ENCODE data around the gene ARIH1.

Gene ARIH1

DNA sequence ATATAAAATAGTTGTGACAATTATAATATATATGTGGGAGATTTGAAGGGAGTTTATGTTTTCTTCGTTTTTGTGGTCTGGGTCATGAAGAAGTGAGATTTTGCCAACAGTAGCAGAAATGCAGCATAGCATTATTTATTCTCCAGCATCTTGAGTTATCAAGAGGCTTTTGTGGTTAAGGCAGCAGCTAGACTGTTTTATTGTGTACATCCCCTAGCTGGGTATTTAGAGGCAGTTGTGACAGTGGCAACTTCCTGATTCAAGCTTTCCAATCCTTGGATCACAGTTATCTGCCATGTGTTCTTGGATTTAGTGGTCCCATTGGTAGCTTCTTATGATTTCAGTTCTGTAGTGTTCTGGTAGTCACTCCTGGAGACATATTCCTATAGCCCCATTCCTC lies 29.0 kb downstream of the ARIH1 start:
- Histone ChIP-seq H3K4me1 (ENCODE audit: control insufficient read depth, insufficient read depth, low read length) (no peaks in the 10 kb centered on the region), H3K9me3 (ENCODE audit: control insufficient read depth, insufficient read depth, low read length) (no peaks in the 10 kb centered on the region), H3K36me3 (ENCODE audit: control insufficient read depth, insufficient read depth, low read length) (peaks cover 14% of the 10 kb centered on the region), H3K27ac (ENCODE audit: low read depth, low read length) (no peak overlapping the region), H3K27me3 (ENCODE audit: control insufficient read depth, insufficient read depth, low read length) (no peaks in the 10 kb centered on the region), H3K4me3 (ENCODE audit: low read depth, low read length) (no peak overlapping the region), H3K9ac (ENCODE audit: low read depth, low read length) (no peak overlapping the region)

- no peaks in the 10 kb centered on the region for H3K27me3 ChIP-seq (ENCODE audit: control insufficient read depth, insufficient read depth, low read length)
- H3K9ac ChIP-seq (ENCODE audit: low read depth, low read length), result no peak overlapping the region
- H3K27ac ChIP-seq (ENCODE audit: low read depth, low read length), result no peak overlapping the region
Observed at GRCh38 chr15:72507402-72508092, 33.4 kb downstream of the ARIH1 start.

GRCh38 chr15:72509484-72509883 lies 35.4 kb downstream of the ARIH1 start:
- Histone ChIP-seq H3K9me3 (ENCODE audit: control insufficient read depth, insufficient read depth, low read length) (no peaks in the 10 kb centered on the region), H3K4me1 (ENCODE audit: control insufficient read depth, insufficient read depth, low read length) (no peaks in the 10 kb centered on the region), H3K27me3 (ENCODE audit: control insufficient read depth, insufficient read depth, low read length) (no peaks in the 10 kb centered on the region), H3K9ac (ENCODE audit: low read depth, low read length) (no peak overlapping the region), H3K4me3 (ENCODE audit: low read depth, low read length) (no peak overlapping the region), H3K27ac (ENCODE audit: low read depth, low read length) (no peak overlapping the region), H3K36me3 (ENCODE audit: control insufficient read depth, insufficient read depth, low read length) (no peaks in the 10 kb centered on the region)

More at GRCh38 chr15:72507402-72508092, 33.4 kb downstream of the ARIH1 start:
- no peaks in the 10 kb centered on the region for H3K4me1 ChIP-seq (ENCODE audit: control insufficient read depth, insufficient read depth, low read length)
- no peaks in the 10 kb centered on the region for H3K9me3 ChIP-seq (ENCODE audit: control insufficient read depth, insufficient read depth, low read length)
- H3K4me3 ChIP-seq (ENCODE audit: low read depth, low read length), result no peak overlapping the region
- H3K36me3 ChIP-seq (ENCODE audit: control insufficient read depth, insufficient read depth, low read length), result no peaks in the 10 kb centered on the region

- H3K36me3 ChIP-seq (ENCODE audit: control insufficient read depth, insufficient read depth, low read length), result no peaks in the 10 kb centered on the region
- H3K9me3 ChIP-seq (ENCODE audit: control insufficient read depth, insufficient read depth, low read length), result no peaks in the 10 kb centered on the region
- H3K4me3 ChIP-seq (ENCODE audit: low read depth, low read length), result no peak overlapping the region
- no peaks in the 10 kb centered on the region for H3K27me3 ChIP-seq (ENCODE audit: control insufficient read depth, insufficient read depth, low read length)
- no peak overlapping the region for H3K27ac ChIP-seq (ENCODE audit: low read depth, low read length)
- no peak overlapping the region for H3K9ac ChIP-seq (ENCODE audit: low read depth, low read length)
- no peaks in the 10 kb centered on the region for H3K4me1 ChIP-seq (ENCODE audit: control insufficient read depth, insufficient read depth, low read length)
Observed at GRCh38 chr15:72511536-72511935, 37.4 kb downstream of the ARIH1 start.

- Histone ChIP-seq H3K36me3 (ENCODE audit: control insufficient read depth, insufficient read depth, low read length) (peaks cover 9% of the 10 kb centered on the region; the same call in 1 of the 2 replicates), H3K27me3 (ENCODE audit: control insufficient read depth, insufficient read depth, low read length) (no peaks in the 10 kb centered on the region), H3K4me1 (ENCODE audit: control insufficient read depth, insufficient read depth, low read length) (no peaks in the 10 kb centered on the region), H3K9me3 (ENCODE audit: control insufficient read depth, insufficient read depth, low read length) (no peaks in the 10 kb centered on the region), H3K4me3 (ENCODE audit: low read depth, low read length) (no peak overlapping the region), H3K27ac (ENCODE audit: low read depth, low read length) (no peak overlapping the region), H3K9ac (ENCODE audit: low read depth, low read length) (no peak overlapping the region)
Observed at GRCh38 chr15:72515591-72516389, 41.7 kb downstream of the ARIH1 start.

DNA sequence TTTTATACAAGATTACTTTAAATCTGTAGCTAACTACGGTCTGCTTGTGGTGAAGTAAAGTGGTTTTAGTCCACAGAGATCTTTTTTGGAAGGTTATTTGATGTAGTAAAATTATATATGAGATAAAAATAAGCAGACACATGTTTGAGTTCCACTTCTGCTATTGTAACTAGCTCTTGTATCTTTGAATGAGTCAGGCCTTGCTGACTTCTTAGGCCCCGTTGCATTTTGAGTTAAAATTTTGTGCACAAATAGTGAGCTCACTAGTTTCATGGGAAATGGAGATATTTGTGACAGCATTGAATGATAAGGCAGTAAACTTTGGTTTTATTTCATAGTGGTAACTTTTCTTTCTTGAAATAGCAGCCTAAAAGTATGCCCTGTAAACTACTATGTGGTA lies 42.6 kb downstream of the ARIH1 start:
- Histone ChIP-seq H3K4me1 (ENCODE audit: control insufficient read depth, insufficient read depth, low read length) (no peaks in the 10 kb centered on the region), H3K9ac (ENCODE audit: low read depth, low read length) (no peak overlapping the region), H3K27me3 (ENCODE audit: control insufficient read depth, insufficient read depth, low read length) (no peaks in the 10 kb centered on the region), H3K27ac (ENCODE audit: low read depth, low read length) (no peak overlapping the region), H3K4me3 (ENCODE audit: low read depth, low read length) (no peak overlapping the region), H3K36me3 (ENCODE audit: control insufficient read depth, insufficient read depth, low read length) (peaks cover 11% of the 10 kb centered on the region; the same call in 1 of the 2 replicates), H3K9me3 (ENCODE audit: control insufficient read depth, insufficient read depth, low read length) (no peaks in the 10 kb centered on the region)

DNA sequence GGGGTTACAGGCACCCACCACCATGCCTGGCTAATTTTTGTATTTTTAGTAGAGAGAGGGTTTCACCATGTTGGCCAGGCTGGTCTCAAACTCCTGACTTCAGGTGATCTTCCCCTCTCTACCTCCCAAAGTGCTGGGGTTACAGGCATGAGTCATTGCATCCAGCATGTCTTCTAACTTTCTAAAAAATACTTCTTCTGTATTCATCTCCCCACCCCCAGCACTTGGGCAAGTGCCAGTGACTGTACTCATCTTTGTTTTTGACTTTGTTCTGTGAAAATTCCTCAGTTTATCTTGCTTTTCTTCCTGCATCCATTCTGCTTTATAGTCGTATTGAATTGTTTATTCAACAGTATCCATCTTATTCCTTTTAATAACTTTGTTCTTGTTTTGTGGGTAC lies 47.6 kb downstream of the ARIH1 start:
- Histone ChIP-seq H3K4me3 (ENCODE audit: low read depth, low read length) (no peak overlapping the region), H3K9ac (ENCODE audit: low read depth, low read length) (no peak overlapping the region), H3K9me3 (ENCODE audit: control insufficient read depth, insufficient read depth, low read length) (no peaks in the 10 kb centered on the region), H3K36me3 (ENCODE audit: control insufficient read depth, insufficient read depth, low read length) (peaks cover 33% of the 10 kb centered on the region; the same call in 1 of the 2 replicates), H3K27me3 (ENCODE audit: control insufficient read depth, insufficient read depth, low read length) (no peaks in the 10 kb centered on the region), H3K27ac (ENCODE audit: low read depth, low read length) (no peak overlapping the region), H3K4me1 (ENCODE audit: control insufficient read depth, insufficient read depth, low read length) (no peaks in the 10 kb centered on the region)

DNA sequence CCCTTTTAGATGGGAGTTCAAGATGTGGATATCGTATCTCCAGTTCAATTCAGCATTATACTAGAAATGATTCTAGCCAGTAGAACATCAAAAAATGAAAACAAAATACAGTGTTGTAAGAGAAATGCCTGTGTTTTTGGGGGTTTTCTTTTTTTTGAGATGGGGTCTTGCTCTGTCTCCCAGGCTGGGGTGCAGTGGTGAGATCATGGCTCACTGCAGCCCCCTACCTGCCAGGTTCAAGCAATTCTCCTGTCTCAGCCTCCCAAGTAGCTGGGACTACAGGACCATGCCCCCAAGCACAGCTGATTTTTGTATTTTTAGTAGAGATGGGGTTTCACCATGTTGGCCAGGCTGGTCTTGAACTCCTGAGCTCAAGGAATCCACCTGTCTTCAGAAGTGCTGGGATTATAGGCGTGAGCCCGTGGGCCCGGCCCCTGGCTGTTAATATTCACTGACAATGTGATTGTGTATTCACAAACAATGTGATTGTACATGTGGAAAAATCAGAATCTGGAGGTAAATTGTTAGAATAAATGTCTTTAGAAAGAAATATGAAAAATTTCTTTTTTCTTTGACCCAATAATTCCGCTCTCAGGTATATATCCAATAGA lies 59.0 kb downstream of the ARIH1 start:
- Histone ChIP-seq H3K36me3 (ENCODE audit: control insufficient read depth, insufficient read depth, low read length) (no peaks in the 10 kb centered on the region), H3K9me3 (ENCODE audit: control insufficient read depth, insufficient read depth, low read length) (no peaks in the 10 kb centered on the region), H3K27me3 (ENCODE audit: control insufficient read depth, insufficient read depth, low read length) (no peaks in the 10 kb centered on the region), H3K4me1 (ENCODE audit: control insufficient read depth, insufficient read depth, low read length) (no peaks in the 10 kb centered on the region), H3K4me3 (ENCODE audit: low read depth, low read length) (no peak overlapping the region), H3K9ac (ENCODE audit: low read depth, low read length) (no peak overlapping the region), H3K27ac (ENCODE audit: low read depth, low read length) (no peak overlapping the region)

DNA sequence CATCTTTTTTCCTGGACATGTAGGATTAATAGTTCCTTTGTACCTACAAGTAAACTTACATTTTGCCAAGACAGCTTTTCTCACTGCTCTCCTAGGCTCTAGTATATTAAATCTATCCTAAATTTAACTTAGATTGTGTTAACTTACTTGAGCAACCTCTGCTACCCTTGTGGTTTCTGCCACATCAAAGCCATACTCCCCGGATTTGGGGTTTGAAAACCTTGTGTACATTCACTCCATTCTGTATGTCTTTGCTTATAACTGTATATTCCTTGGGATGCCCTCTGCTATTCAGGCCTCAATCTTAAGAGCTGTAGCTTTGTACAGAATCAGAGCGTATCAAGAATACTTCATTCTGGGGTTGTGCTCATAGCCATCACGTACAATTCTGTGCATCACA lies 60.4 kb downstream of the ARIH1 start:
- Histone ChIP-seq H3K27me3 (ENCODE audit: control insufficient read depth, insufficient read depth, low read length) (no peaks in the 10 kb centered on the region), H3K9ac (ENCODE audit: low read depth, low read length) (no peak overlapping the region), H3K27ac (ENCODE audit: low read depth, low read length) (no peak overlapping the region), H3K4me3 (ENCODE audit: low read depth, low read length) (no peak overlapping the region), H3K4me1 (ENCODE audit: control insufficient read depth, insufficient read depth, low read length) (no peaks in the 10 kb centered on the region), H3K9me3 (ENCODE audit: control insufficient read depth, insufficient read depth, low read length) (peaks cover 9% of the 10 kb centered on the region; the same call in 1 of the 2 replicates), H3K36me3 (ENCODE audit: control insufficient read depth, insufficient read depth, low read length) (peaks cover 7% of the 10 kb centered on the region; the same call in 1 of the 2 replicates)

GRCh38 chr15:72535911-72536310 lies 61.8 kb downstream of the ARIH1 start:
- H3K27ac ChIP-seq (ENCODE audit: low read depth, low read length), result no peak overlapping the region
- H3K36me3 ChIP-seq (ENCODE audit: control insufficient read depth, insufficient read depth, low read length), result peaks cover 7% of the 10 kb centered on the region; the same call in 1 of the 2 replicates

DNA sequence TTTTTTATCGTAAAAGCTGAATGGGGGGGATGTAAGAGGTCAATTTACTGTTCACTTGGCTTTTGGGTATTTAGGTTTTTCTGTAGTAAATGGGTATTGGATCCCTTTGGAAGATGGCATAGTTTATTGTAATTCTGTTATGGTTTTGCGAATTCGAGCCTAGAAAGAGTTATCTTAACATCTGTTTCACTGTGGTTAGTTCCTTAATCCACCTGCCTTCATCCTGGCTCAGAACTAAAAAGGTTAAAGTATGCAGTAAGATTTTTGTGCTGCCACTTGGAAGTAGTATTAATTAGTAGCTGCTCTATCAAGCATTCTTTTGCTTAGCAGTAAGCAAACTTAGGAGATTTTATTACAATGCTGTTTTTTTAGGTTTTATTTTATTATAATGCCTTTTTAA lies 62.4 kb downstream of the ARIH1 start:
- H3K4me3 ChIP-seq (ENCODE audit: low read depth, low read length), result no peak overlapping the region
- no peak overlapping the region for H3K27ac ChIP-seq (ENCODE audit: low read depth, low read length)
- H3K36me3 ChIP-seq (ENCODE audit: control insufficient read depth, insufficient read depth, low read length), result peaks cover 7% of the 10 kb centered on the region; the same call in 1 of the 2 replicates

More at GRCh38 chr15:72535911-72536310, 61.8 kb downstream of the ARIH1 start:
- Histone ChIP-seq H3K4me3 (ENCODE audit: low read depth, low read length) (no peak overlapping the region), H3K9ac (ENCODE audit: low read depth, low read length) (no peak overlapping the region), H3K27me3 (ENCODE audit: control insufficient read depth, insufficient read depth, low read length) (no peaks in the 10 kb centered on the region), H3K9me3 (ENCODE audit: control insufficient read depth, insufficient read depth, low read length) (peaks cover 18% of the 10 kb centered on the region; the same call in 1 of the 2 replicates), H3K4me1 (ENCODE audit: control insufficient read depth, insufficient read depth, low read length) (no peaks in the 10 kb centered on the region)

More for the DNA sequence above, 62.4 kb downstream of the ARIH1 start:
- no peaks in the 10 kb centered on the region for H3K4me1 ChIP-seq (ENCODE audit: control insufficient read depth, insufficient read depth, low read length)
- peaks cover 18% of the 10 kb centered on the region; the same call in 1 of the 2 replicates for H3K9me3 ChIP-seq (ENCODE audit: control insufficient read depth, insufficient read depth, low read length)
- no peaks in the 10 kb centered on the region for H3K27me3 ChIP-seq (ENCODE audit: control insufficient read depth, insufficient read depth, low read length)
- no peak overlapping the region for H3K9ac ChIP-seq (ENCODE audit: low read depth, low read length)
